DMS53 (cell line): ENCODE data around the gene MICAL2.

Experiments
- DNase-seq: peaks from one replicate; lab custom pipeline; 2025; lab: John Stamatoyannopoulos, UW

MICAL2 gene

DNA sequence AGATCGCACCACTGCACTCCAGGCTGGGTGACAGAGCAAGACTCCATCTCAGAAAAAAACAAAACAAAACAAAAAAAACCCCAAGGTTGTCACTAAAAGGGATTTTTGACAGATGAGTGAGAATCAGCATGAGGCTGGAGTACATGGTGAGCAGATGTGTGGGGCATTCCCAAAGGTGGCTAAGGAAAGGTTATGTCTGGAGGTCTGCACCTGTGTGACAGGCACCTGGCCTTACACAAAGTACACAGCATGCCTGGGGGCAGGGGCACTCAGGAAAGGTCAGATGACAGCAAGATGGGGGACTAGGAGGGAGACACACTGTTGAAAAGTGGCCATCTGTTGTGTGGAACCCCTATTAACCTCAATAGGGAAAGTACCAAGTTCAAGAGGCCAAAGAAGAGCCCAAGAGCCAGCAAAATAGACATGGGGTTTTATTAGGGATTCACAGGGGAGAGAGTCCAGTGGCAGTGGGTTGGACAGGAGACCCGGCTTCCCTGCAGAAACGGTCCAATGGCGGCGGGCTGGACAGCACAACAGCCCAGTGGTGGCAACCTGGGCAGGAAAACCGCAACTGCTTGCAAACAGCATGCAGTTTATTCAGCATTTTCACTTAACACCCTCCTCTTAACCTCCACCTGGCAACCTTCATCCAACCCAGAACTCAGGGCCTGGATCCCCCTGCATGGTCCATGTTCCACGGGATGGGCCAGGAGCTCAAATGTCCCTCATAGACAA, 101.1 kb downstream of the MICAL2 start:
- DNase-seq: peak; percentile 27

DNA sequence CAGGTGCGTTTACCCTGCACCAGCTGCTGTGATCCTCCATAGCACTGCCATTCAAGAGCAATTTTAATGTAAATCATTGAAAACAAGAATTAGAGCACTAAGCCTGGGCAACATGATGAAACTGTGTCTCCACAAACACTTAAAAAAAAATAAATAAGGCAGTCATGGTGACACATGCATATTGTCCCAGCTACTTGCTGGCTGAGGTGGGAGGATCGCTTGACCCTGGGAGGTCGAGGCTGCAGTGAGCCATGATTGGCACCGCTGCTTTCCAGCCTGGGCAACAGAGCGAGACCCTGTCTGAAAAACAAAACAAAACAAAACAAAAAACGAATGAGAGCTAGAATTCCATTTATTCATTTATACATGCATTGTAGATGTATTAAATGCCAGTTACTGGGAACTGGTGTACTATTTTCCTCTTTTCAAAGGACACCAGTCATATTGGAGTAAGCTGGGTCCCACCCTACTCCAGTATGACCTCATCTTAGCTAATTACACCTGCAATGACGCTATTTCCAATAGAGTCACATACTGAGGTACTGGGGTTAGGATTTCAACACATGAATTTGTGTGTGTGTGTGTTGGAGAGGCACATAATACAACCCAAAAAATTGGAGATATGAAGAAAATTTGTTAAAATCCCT, 101.9 kb downstream of the MICAL2 start:
- peak; percentile 64 for DNase-seq

DNA sequence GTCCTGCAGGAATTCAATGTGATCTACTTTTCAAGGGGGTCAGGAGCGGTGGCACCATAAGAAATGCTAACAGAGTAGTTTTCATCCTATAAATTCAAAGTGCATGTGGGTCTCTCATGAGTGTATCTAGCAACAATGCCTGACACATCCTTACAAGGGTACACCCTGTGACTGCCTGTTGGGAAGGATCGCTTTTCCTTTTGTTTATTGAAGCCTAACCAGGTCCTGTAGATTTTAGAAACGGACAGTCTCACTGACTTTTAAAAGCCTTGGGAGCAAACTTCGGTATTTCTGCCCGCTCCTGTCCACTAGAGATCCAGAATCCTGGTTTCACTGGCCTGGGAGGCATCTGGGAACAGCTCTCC, 102.4 kb downstream of the MICAL2 start:
- DNase-seq: no peak

DNA sequence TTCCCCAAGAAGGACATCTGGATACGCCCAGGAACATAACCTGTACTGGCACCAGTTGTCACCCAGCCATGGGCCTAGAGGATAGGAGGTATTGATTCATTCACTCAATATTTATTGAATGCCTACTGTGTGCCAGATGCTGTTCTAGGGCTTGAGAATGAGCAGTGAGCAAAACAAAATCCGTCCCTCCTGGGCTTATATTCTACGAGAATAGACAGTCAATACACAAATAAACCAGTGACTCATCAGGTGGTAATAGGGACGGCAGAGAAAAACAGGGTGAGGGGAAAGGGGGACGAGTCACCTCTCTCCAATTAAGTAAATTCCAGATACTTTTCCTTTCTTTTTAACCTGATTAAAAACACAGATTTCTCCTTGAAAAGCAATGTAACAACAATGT, 103.5 kb downstream of the MICAL2 start:
- DNase-seq: peak; percentile 69

DNA sequence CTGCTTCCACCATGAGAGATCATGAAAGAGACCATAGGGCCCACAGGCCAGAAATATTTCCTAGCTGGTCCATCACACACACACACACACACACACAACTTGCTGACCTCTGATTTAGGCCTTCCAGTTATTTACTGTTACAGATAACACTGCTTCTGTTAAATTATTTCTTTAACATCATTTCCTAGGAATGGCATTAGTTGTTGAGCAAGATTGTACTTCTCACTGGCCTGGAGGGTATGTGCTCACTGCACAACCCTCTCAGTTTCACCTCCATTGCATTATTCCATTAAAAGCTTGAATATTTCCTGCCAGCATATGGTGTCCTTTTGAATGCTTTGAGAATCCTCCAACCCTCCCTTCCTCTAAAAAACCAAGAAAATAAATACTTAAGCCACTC, 104.4 kb downstream of the MICAL2 start:
- DNase-seq: no peak

DNA sequence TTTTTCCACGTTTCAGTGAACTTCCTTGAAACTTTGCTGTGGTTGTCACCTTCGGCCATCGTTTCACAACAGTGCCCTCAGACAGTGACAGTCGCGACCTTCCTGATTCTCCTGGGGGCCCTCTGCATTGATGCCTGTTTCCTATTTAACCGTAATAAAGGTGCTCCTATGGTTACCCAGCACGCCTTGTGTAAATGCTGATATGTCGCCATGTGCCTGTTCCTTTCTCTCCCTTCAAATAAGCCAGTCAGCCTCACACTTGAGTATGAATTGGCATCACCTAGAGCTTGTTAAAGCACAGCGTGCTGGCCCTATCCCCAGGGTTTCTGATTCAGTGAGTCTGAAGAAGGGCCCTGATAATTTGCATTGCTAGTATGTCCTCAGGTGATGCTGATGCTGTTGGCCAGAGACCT, 104.8 kb downstream of the MICAL2 start:
- peak; percentile 28 for DNase-seq

DNA sequence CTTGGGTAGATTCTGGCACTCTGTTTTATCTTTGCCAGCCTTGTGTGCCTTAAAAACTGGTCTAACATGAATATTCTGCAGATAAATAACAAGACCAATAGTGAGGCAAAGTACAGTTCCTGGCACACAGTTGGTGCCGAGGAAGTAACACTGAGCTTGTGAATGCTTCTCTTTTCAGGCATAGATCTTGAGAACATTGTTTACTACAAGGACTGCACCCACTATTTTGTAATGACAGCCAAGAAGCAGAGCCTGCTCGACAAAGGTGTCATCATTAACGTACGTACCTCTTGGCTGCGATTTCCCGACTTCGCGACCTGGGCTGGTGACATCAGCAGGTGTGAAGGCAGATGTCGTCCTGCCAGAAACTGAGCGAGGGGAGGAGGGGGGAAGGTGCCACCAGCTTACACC, 105.7 kb downstream of the MICAL2 start:
- DNase-seq: no peak

DNA sequence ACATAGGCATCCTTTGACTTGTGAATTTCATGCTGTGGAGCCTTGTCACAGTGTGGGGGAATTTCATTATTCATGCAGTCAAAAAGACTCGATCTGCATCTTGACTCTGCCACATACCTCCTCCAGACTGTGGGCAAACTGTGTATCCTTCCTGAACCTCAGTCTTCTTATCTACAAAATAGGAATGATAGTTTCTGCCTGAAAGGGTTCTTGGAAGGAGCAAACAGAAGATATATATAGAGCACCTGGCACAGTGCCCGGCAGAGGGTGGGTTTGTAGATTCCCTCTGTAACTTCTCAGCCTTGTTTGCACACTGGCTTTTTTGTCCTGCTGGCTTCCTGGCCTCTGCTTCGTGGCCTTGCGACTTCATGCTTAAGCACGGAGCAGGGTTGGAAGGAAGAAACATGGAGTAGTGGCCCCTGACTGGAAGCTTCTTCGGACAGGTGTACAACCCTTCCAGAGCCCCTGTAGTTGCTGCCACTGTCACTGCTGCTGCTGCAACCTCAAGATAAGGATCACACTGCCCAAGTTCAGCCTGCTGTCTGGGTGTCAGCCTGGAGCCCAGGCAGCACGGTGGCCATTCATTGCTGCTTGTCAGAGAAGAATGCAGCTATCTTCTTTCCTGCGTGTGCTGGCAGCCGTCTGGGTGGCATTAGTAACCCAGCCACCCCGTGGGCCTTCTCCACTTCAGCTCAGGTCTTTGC, 106.4 kb downstream of the MICAL2 start:
- DNase-seq: peak; percentile 19

DNA sequence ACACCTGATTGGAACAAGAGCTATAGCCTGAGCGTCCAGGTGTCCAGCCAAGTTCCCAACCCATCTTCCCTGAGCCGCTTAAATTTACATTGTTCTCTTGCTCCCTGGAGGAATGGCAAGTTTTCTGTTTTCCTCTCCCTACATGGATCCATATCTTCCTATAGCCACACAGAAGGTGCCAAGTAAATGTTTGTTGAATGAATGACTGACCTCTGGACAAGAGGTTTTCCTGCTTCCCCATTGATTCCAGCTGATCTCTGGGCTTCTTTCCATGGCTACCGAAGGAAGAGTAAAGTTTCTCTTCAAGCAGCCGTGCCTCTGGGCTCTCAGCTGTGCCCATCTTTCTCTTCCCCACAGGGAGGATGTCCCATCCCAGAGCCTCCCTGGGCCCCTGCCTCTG, 107.5 kb downstream of the MICAL2 start:
- no peak for DNase-seq

DNA sequence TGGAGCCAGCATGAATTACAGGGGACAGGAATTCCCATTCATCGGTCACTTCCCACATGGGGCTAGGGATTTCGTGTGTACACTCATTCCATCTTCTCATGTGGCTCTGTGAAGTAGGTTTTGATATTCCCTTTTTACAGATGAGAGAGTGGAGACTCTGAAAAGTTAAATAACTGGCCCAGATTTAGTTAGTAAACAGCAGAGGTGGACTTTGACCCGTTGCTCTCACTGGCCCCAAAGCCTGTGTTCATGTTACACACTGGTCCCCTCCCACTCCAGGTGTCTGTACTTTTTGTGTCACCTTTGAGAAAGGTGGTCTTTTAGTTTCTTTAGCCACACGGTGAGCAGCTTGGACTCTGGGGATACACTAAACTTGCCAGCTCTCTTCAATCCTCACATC, 108.5 kb downstream of the MICAL2 start:
- DNase-seq: peak; percentile 71

DNA sequence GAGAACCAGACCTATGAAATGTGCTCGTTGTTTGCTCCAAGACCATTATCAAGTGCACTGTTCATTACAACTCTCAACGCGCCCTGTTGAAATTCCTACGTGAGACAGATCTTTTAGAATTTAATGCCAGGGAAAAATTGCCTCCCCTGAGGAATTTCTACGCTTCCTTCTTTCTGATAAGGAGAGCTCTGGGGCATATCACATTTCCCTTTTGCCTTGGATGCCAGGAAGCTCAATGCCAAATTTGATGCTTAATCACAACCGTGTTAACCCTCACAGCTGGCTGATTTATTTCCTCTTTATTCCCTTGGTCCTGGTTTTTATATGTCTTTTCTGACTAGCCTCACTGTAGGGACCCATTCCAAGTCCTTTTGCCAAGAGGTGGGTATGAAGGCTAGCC, 109.4 kb downstream of the MICAL2 start:
- no peak for DNase-seq

DNA sequence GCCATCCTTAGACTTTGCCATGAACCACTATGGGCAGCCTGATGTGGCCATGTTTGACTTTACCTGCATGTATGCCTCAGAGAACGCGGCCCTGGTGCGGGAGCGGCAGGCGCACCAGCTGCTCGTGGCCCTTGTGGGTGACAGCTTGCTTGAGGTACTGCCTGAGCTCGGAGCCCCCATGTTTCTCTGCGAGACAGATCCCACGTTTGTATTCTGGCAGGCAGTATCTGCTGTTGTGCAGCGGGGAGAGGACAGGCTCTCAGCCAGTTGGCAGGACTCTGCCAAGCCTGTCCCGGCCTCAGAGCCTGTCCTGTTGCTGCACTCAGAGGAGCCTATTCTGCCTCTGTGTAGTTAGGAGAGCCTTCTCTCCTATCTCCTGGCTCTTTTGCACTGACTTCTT, 109.9 kb downstream of the MICAL2 start:
- no peak for DNase-seq

DNA sequence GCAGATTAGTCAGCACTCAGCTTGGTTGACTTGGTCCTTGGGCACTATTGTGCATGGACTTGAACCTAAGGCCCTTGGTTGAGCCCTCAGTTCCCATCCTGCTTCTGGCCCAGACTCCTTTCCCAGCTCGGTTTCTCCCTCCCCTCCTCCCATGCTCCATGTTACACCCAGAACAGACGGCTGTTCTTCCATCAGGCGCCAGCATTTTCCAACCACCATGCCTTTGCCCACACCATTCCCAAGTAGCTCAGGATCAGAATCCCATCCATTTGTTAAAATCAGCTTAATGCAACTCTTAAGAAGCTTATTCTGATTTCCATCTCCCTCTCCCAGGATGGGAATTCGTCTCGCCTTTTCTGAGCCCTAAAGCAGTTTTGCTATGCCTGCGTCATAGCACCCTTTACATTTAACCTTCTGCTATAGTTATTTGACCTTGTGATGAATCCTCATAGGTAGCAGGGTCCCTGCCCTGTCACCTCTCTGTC, 110.7 kb downstream of the MICAL2 start:
- no peak for DNase-seq

DNA sequence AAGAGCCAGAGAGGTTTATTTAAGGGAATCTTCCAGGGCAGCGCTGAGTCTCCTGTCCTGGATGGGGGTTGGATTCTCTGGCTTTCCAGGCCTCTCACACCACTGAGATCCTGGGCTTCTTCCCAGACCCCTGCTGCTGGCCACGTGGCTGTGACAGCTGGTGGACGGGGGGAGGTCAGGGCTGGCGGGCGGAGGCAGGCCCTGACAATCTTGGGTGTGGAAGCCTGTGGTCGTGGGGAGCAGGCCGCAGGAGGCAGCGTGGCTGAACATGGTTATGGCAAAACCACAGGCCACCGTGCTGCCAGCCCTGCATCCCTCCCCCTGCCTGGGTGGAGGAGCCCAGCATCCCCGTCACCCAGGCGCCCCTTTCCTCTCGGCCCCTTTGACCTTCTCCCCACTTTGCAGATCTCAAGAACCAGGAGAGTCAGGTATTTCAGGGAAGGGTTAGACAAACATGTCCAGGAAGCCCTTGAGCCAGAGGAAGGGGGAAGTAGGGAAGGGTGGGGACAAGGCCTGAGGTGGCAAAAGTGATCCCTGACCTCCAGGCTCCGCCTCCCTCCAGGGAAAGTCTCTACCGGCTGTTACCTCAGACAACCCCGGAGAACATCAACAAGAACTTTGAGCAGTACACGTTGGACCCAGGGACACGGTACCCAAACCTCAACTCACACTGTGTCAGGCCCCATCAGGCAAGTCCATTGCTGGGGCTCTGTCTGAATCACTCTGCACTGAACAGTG, 111.8 kb downstream of the MICAL2 start:
- DNase-seq: no peak

DNA sequence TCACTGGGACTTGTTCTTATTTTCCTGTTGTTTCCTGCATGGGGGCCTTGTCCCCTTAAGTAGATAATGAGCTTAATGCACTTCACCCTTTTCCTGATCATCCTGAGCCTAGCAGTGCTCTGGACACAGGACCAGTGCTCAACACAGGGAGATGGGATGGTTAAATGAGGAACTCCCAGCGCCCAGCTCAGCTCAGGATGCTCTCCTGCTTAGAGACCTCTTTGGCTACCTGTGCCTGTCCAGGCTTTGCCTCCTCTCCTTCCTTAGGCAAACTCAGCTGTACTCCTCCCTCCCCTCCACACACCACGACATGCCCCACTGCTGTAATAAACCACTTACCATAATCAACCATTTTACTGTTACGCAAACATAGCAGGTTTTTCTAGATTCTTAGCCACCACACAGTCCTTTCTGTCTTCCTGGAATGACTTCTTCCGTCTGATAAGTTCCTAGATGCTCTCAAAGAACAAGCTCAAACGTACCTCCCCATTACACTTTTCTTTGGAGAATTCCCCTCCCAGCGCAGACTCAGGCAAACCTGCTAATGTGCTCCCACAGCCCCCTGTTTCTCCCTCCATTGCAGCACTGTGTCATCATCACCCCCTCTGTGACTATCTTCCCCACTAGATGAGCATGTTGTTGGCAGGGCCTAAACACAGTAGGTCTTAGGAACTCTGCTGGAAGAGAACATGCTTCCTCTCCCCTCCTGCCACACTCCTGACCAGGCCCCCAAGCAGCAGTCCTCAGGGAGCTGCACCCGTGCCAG, 113.6 kb downstream of the MICAL2 start:
- no peak for DNase-seq

DNA sequence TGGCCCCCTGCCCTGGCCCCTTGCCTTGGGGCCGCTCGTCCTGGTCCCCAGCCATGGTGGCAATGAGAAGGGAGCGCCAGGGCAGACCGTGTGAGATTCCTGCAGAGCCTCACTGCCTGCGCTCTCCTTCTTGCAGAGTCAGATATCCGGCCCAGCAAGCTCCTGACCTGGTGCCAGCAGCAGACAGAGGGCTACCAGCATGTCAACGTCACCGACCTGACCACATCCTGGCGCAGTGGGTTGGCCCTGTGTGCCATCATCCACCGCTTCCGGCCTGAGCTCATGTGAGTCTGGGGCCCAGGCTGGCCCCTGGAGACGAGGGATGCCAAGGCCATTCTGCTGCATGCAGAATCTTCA, 114.1 kb downstream of the MICAL2 start:
- DNase-seq: no peak

DNA sequence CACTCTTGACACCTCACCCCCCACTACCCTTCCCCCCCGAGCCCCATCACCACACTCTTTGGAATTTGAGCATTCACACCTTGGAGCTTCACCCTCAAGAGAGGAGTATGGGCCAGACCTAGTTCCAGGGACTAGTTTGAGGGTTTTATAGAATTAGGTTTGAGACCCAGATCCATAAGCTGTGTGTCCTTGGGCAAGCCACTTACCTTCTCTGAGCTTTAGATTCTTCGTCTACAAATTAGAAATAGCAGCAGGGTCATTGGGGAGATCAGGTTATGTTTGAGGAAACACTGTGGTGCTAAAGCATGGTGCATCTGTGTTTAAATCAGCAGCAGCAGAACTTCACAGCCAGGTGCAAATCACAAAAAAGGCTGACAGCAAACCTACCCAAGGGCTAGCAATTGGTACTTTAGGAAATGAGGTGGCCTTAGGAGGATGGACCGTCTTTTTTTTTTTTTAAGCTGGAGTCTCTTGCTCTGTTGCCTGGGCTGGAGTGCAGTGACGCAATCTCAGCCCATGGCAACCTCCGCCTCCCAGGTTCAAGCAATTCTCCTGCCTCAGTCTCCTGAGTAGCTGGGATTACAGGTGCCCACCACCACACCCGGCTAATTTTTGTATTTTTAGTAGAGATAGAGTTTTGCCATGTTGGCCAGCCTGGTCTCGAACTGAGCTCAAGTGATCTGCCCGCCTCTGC, 114.8 kb downstream of the MICAL2 start:
- DNase-seq: no peak

DNA sequence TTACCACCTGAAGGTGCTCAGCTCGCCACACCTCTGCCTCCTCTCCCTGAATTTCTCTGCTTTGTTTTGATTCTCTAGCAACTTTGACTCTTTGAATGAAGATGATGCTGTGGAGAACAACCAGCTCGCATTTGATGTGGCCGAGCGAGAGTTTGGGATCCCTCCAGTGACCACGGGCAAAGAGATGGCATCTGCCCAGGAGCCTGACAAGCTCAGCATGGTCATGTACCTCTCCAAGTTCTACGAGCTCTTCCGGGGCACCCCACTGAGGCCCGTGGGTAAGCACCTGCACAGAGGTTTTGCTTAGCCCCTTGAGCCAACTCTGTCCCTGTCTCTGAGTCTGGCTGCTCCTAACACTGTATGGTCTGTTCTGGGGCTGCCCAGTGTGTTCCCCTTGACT, 115.7 kb downstream of the MICAL2 start:
- no peak for DNase-seq

DNA sequence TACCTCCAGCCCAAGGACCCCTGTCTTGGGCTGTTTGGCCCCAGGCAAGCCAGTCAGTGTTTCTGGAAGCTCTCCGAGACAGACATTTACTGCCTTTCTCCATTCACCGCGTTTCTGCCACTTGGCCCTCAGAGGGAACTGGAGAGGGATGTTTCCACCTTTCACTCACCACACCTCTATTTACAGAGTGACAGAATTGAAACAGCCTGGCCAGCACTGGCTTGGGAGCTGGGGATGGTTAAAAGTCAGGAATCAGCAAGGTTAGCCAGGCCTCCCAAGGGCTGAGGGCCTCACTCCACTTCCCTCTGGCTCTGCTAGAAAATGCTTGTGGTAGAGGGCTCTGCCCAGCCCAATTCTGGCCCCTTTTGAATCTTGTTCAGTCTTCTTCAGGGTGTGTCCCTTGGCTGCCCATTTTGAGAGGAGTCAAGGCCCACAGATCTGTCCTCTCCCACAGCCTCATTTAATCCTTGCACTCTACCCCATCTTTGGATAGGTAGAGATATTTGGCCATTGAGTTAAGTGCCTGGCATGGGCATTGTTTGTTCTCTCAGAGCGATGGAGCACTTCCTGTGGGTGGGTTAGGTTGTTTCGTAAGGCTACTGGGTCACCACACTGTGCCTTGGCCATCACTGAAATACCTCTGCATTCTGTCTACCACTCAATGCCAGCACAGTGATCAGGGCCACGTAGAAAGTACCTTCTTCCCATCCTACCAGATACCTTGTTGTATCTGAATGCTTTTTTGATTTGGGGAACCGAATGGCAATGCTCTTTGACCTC, 119.2 kb downstream of the MICAL2 start:
- peak; percentile 41 for DNase-seq

DNA sequence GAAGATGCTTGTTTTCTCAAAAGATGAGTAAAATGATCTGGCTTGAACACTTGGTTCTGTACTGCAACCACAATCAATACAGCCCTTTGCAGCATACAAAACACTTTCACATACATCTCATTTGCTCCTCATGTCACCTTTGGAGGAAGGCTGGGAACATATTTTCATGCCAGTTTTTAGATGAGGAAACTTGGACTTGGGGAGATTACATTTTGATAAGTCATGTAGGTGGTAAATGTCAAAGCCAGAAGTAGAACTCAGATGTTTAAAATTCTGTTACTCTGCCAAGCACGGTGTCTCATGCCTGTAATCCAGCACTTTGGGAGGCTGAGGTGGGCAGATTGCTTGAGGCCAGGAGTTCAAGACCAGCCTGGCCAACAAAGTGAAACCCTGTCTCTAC, 121.8 kb downstream of the MICAL2 start:
- no peak for DNase-seq
